Peyer's patch (tissue), 4 donors: ENCODE data around the gene CCDC149.

Source experiments
- POLR2A ChIP-seq, 2 donors: fragments of 450-650 bp; IDR thresholded peaks; one replicate each; pipeline ENCODE4 v1.5.1; 2017; ENCODE audit warnings: antibody characterized with exemption in 2 of 2, mild to moderate bottlenecking in 2 of 2, moderate library complexity in 2 of 2
- TF ChIP-seq, protein P1 (sequence below), 6 experiments: fragments of 450-650 bp in 4 of 6; fragments of 200-600 bp in 2 of 6; sonication (generic) in 1 of 6; IDR thresholded peaks; one replicate each; pipeline ENCODE4 v1.5.1; 2017 to 2019; ENCODE audit warnings: antibody characterized with exemption in 6 of 6, mild to moderate bottlenecking in 3 of 6, moderate library complexity in 1 of 6

GRCh38 chr4:24792552-24792951 lies 120.3 kb downstream of the CCDC149 start:
- TF ChIP-seq, protein P1, sequence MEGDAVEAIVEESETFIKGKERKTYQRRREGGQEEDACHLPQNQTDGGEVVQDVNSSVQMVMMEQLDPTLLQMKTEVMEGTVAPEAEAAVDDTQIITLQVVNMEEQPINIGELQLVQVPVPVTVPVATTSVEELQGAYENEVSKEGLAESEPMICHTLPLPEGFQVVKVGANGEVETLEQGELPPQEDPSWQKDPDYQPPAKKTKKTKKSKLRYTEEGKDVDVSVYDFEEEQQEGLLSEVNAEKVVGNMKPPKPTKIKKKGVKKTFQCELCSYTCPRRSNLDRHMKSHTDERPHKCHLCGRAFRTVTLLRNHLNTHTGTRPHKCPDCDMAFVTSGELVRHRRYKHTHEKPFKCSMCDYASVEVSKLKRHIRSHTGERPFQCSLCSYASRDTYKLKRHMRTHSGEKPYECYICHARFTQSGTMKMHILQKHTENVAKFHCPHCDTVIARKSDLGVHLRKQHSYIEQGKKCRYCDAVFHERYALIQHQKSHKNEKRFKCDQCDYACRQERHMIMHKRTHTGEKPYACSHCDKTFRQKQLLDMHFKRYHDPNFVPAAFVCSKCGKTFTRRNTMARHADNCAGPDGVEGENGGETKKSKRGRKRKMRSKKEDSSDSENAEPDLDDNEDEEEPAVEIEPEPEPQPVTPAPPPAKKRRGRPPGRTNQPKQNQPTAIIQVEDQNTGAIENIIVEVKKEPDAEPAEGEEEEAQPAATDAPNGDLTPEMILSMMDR (IDR thresholded peaks at IDR 0.05): no peak
- no peak for TF ChIP-seq POLR2A (IDR thresholded peaks at IDR 0.05)
